Liver (tissue), 9 donors: ENCODE results near the gene INSC. TPM values are rescaled to one million over a fixed set of nuclear protein-coding genes. Genes with fewer than 3 reads are reported as not detected.

ENCODE experiments used
- DNase-seq: peaks from one replicate; pipeline ENCODE4 v3.0.0-alpha.2; 2017; ENCODE audit warnings: low spot score
- H3K27ac ChIP-seq, 2 donors: one replicate each; pipeline ENCODE4 v1.7.0; 2013; ENCODE audit warnings: inconsistent platforms in 2 of 2, low read length in 2 of 2, control low read depth in 1 of 2, low read depth in 1 of 2, mild to moderate bottlenecking in 1 of 2
- H3K27me3 ChIP-seq, 4 donors: one replicate each; pipeline versions ENCODE4 v1.6.1 to v1.7.0; 2013; ENCODE audit warnings: low read length in 3 of 4, inconsistent platforms in 1 of 4, mild to moderate bottlenecking in 1 of 4, moderate library complexity in 1 of 4; ENCODE audit not compliant: control insufficient read depth in 4 of 4, insufficient read depth in 4 of 4
- H3K36me3 ChIP-seq, 4 donors: one replicate each; pipeline versions ENCODE4 v1.6.1 to v1.7.0; 2013; ENCODE audit warnings: low read length in 3 of 4, mild to moderate bottlenecking in 3 of 4, low read depth in 1 of 4, moderate library complexity in 1 of 4; ENCODE audit not compliant: control insufficient read depth in 4 of 4, insufficient read depth in 3 of 4
- H3K4me1 ChIP-seq, 4 donors: one replicate each; pipeline versions ENCODE4 v1.6.1 to v1.7.0; 2013; ENCODE audit warnings: low read length in 3 of 4, mild to moderate bottlenecking in 3 of 4, moderate library complexity in 1 of 4; ENCODE audit not compliant: control insufficient read depth in 4 of 4, insufficient read depth in 4 of 4
- H3K4me3 ChIP-seq, 3 donors: one replicate each; pipeline versions ENCODE4 v1.6.1 to v1.7.0; 2013; ENCODE audit warnings: low read length in 3 of 3, control low read depth in 1 of 3, low read depth in 1 of 3, mild to moderate bottlenecking in 1 of 3
- H3K9ac ChIP-seq, 2 donors: one replicate each; pipeline ENCODE4 v1.7.0; 2013; ENCODE audit warnings: low read length in 2 of 2, mild to moderate bottlenecking in 2 of 2, moderate library complexity in 2 of 2, control low read depth in 1 of 2, low read depth in 1 of 2
- H3K9me3 ChIP-seq, 4 donors: one replicate each; pipeline versions ENCODE4 v1.6.1 to v1.7.0; 2013; ENCODE audit warnings: low read length in 3 of 4; ENCODE audit not compliant: control insufficient read depth in 4 of 4
- CTCF ChIP-seq: fragments of 150-350 bp; IDR thresholded peaks from 2 replicates; pipeline ENCODE4 v1.5.1; 2017; ENCODE audit warnings: improper control_type of control experiment, low read depth, low read length; ENCODE audit not compliant: missing input control
- EGR1 ChIP-seq, 2 donors: IDR thresholded peaks; 2 replicates each; pipeline ENCODE4 v1.6.1; 2016 to 2018; ENCODE audit warnings: antibody characterized with exemption in 2 of 2, low read depth in 2 of 2
- FOXA1 ChIP-seq: IDR thresholded peaks from 2 replicates; pipeline ENCODE4 v1.6.1; 2016; ENCODE audit warnings: antibody characterized with exemption
- FOXA2 ChIP-seq: IDR thresholded peaks from 2 replicates; pipeline ENCODE4 v1.6.1; 2016; ENCODE audit warnings: antibody characterized with exemption
- GABPA ChIP-seq, 2 donors: IDR thresholded peaks in 1 of 2; conservative IDR thresholded peaks in 1 of 2; 2 replicates each; pipeline ENCODE4 v1.6.1; 2016; ENCODE audit warnings: antibody characterized with exemption in 2 of 2, mild to moderate bottlenecking in 1 of 2, moderate library complexity in 1 of 2
- HNF4A ChIP-seq, 2 donors: conservative IDR thresholded peaks; 2 replicates each; pipeline ENCODE4 v1.6.1; 2016; ENCODE audit warnings: antibody characterized with exemption in 2 of 2, mild to moderate bottlenecking in 2 of 2
- HNF4G ChIP-seq: IDR thresholded peaks from 2 replicates; pipeline ENCODE4 v1.6.1; 2016; ENCODE audit warnings: antibody characterized with exemption
- JUND ChIP-seq, 2 donors: IDR thresholded peaks; 2 replicates each; pipeline ENCODE4 v1.6.1; 2016; ENCODE audit warnings: antibody characterized with exemption in 2 of 2
- NR2F2 ChIP-seq: IDR thresholded peaks from 2 replicates; pipeline ENCODE4 v1.6.1; 2016; ENCODE audit warnings: antibody characterized with exemption
- RAD21 ChIP-seq, 2 donors: IDR thresholded peaks; 2 replicates each; pipeline ENCODE4 v1.6.1; 2016; ENCODE audit warnings: antibody characterized with exemption in 2 of 2, mild to moderate bottlenecking in 2 of 2
- REST ChIP-seq: IDR thresholded peaks from 2 replicates; pipeline ENCODE4 v1.6.1; 2016; ENCODE audit warnings: antibody characterized with exemption, mild to moderate bottlenecking
- RXRA ChIP-seq, 2 donors: IDR thresholded peaks; 2 replicates each; pipeline ENCODE4 v1.6.1; 2017 to 2018; ENCODE audit warnings: antibody characterized with exemption in 2 of 2, mild to moderate bottlenecking in 1 of 2
- SP1 ChIP-seq: IDR thresholded peaks from 2 replicates; pipeline ENCODE4 v1.6.1; 2018; ENCODE audit warnings: antibody characterized with exemption, mild to moderate bottlenecking
- TAF1 ChIP-seq: conservative IDR thresholded peaks from 2 replicates; pipeline ENCODE4 v1.6.1; 2016; ENCODE audit warnings: antibody characterized with exemption, mild to moderate bottlenecking
- YY1 ChIP-seq: IDR thresholded peaks from 2 replicates; pipeline ENCODE4 v1.6.1; 2016; ENCODE audit warnings: antibody characterized with exemption, mild to moderate bottlenecking
- ZBTB33 ChIP-seq: IDR thresholded peaks from 2 replicates; pipeline ENCODE4 v1.6.1; 2016; ENCODE audit warnings: antibody characterized with exemption
- WGBS: extraction: QIAGEN DNeasy Blood & Tissue Kit; methylation state at CpG from one replicate; pipeline ENCODE4 v1.1.7; 2013; 5-methylcytosine and 5-hydroxymethylcytosine counted together
- polyA plus RNA-seq, 2 donors: library from polyadenylated mRNA; stranded (reverse) in 1 of 2; unstranded in 1 of 2; fragments of 200-250 nt in 1 of 2; fragments of >200 nt in 1 of 2; fragmentation: Nextera tagmentation in 1 of 2; extraction: Ambion mirVana in 1 of 2; gene quantifications; one replicate each; pipeline versions ENCODE4 v1.2.1 to v1.2.3, GENCODE V29; 2013 to 2015
- total RNA-seq, 2 donors: library from RNA; depleted of rRNA; stranded (reverse); fragments of >200 nt; gene quantifications; one replicate each; pipeline ENCODE4 v1.2.3, GENCODE V29; 2014
- TF ChIP-seq, protein P1 (sequence below): IDR thresholded peaks from 2 replicates; pipeline ENCODE4 v1.6.1; 2016; ENCODE audit warnings: antibody characterized with exemption
- TF ChIP-seq, protein P2 (sequence below): IDR thresholded peaks from 2 replicates; pipeline ENCODE4 v1.6.1; 2016; ENCODE audit warnings: antibody characterized with exemption
- donor health status: healthy.
- donor health status: healthy.
- donor health status: healthy.
- donor health status: healthy.
- donor health status: healthy.

The INSC gene
- total and polyA plus RNA-seq, 4 donors, result 0.02 to 0.25 (median 0.12) TPM

DNA sequence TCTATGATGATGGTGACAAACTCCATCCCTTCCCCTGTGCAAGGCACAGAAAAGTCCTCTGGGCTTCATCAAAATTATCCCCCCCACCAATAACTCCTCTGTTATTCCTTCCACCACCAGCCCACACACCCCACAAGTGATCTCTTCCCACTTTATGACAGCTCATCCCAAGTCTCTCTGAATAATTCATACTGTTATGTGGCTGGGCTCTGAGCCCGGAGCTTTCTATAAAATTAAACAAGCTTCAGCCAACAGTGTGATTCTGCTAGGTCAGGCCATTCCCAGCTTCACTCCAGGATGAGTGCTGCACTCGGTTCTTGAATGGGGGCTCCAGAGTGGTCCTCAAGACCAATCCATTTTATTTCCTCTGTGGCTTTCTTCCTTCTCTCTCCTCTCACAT lies 83.0 kb downstream of the INSC start:
- no peak for TF ChIP-seq YY1
- TF ChIP-seq GABPA (IDR thresholded peaks at IDR 0.05 in 1 of 2, conservative IDR thresholded peaks at IDR 0.05 in 1 of 2), result no peak
- TF ChIP-seq CTCF, result no peak
- no peak for TF ChIP-seq JUND (IDR thresholded peaks at IDR 0.05)
- TF ChIP-seq SP1, result no peak
- TF ChIP-seq, protein P1, sequence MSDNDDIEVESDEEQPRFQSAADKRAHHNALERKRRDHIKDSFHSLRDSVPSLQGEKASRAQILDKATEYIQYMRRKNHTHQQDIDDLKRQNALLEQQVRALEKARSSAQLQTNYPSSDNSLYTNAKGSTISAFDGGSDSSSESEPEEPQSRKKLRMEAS, result no peak
- TF ChIP-seq RXRA (IDR thresholded peaks at IDR 0.05), result no peak
- TF ChIP-seq RAD21 (IDR thresholded peaks at IDR 0.05), result no peak
- no peak for TF ChIP-seq FOXA2
- TF ChIP-seq FOXA1, result no peak
- TF ChIP-seq HNF4G, result no peak
- TF ChIP-seq TAF1, result no peak
- no peak for TF ChIP-seq NR2F2
- no peak for TF ChIP-seq HNF4A (conservative IDR thresholded peaks at IDR 0.05)
- TF ChIP-seq, protein P2, sequence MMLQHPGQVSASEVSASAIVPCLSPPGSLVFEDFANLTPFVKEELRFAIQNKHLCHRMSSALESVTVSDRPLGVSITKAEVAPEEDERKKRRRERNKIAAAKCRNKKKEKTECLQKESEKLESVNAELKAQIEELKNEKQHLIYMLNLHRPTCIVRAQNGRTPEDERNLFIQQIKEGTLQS, result no peak
- no peak for TF ChIP-seq EGR1 (IDR thresholded peaks at IDR 0.05; ENCODE audit: low read depth in 2 of 2)
- TF ChIP-seq REST, result no peak
- TF ChIP-seq ZBTB33, result no peak
- WGBS, result 62% methylated on average over 2 of the region's 2 CpGs
- Histone ChIP-seq H3K4me1 (peaks cover 11 to 63% (median 35%) of the 10 kb centered on the region in 4 donors), H3K27me3 (no peaks in the 10 kb centered on the region), H3K9me3 (no peaks in the 10 kb centered on the region), H3K36me3 (no peaks in the 10 kb centered on the region), H3K4me3 (no peak overlapping the region), H3K9ac (no peak overlapping the region), H3K27ac (no peak overlapping the region)
- no peak for DNase-seq
